Prostate gland (tissue), 1 donor: ENCODE measurements around the gene PRRC2C.

Experiments used
- POLR2A ChIP-seq: fragments of 450-650 bp; IDR thresholded peaks from one replicate; pipeline ENCODE4 v1.6.1; 2016; ENCODE audit warnings: antibody characterized with exemption, mild to moderate bottlenecking
- POLR2AphosphoS5 ChIP-seq: sonication (generic); formaldehyde crosslinking; IDR thresholded peaks from one replicate; pipeline ENCODE4 v1.6.1; 2017; ENCODE audit warnings: antibody characterized with exemption

GRCh38 chr1:171588230-171588629 is 102.9 kb downstream of the PRRC2C start:
- no peak for TF ChIP-seq POLR2A
- no peak for TF ChIP-seq POLR2AphosphoS5
